Activated B cell treated with CpG ODN at 0.5 μM for 24 hours (primary cell): ENCODE results near the gene PRLH. TPM values are rescaled to one million over a fixed set of nuclear protein-coding genes. Genes with fewer than 3 reads are reported as not detected.

Experiments used
- ATAC-seq: fragments of 200-7000 bp; cut with Tn5 transposase; one replicate; pipeline ENCODE4 v1.10.0; 2021; ENCODE audit warnings: low read depth, mild to moderate bottlenecking, moderate library complexity
- CTCF ChIA-PET: fragments of 350-600 bp; sonication (Branson Sonifier 250); formaldehyde crosslinking; loops from one replicate; lab custom pipeline; 2021; ENCODE audit warnings: antibody characterized with exemption; lab: Charles Lee
- POLR2A ChIA-PET: fragments of 350-600 bp; sonication (Branson Sonifier 250); formaldehyde crosslinking; loops from one replicate; lab custom pipeline; 2021; ENCODE audit warnings: antibody characterized with exemption; lab: Charles Lee
- DNase-seq: peaks from one replicate; pipeline ENCODE4 v3.0.0; 2022
- H3K27ac Mint-ChIP-seq: one replicate; pipeline ENCODE4 v1.8.0; 2020; ENCODE audit warnings: mixed read lengths
- H3K27me3 Mint-ChIP-seq: one replicate; pipeline ENCODE4 v1.8.0; 2021; ENCODE audit warnings: mixed read lengths
- H3K36me3 Mint-ChIP-seq: one replicate; pipeline ENCODE4 v1.8.0; 2021; ENCODE audit warnings: low read depth, mixed read lengths
- H3K4me1 Mint-ChIP-seq: one replicate; pipeline ENCODE4 v1.8.0; 2021; ENCODE audit warnings: mixed read lengths
- H3K4me3 Mint-ChIP-seq: one replicate; pipeline ENCODE4 v1.8.0; 2020; ENCODE audit warnings: mild to moderate bottlenecking, mixed read lengths
- H3K9me3 Mint-ChIP-seq: one replicate; pipeline ENCODE4 v1.8.0; 2020; ENCODE audit warnings: mixed read lengths
- intact Hi-C: fragments of 100-400 bp; cut with micrococcal nuclease; formaldehyde crosslinking; loops from one replicate; pipeline ENCODE4 v1.15.1; 2024
- total RNA-seq: library from RNA; stranded (reverse); gene quantifications from 2 replicates; pipeline ENCODE4 v1.2.3, GENCODE V29; 2022
- TF ChIP-seq, protein P1 (sequence below): fragments of 200-600 bp; IDR thresholded peaks from one replicate; pipeline ENCODE4 v1.8.0; 2022; ENCODE audit warnings: antibody characterized with exemption, mild to moderate bottlenecking

PRLH gene
- total RNA-seq, 1 donor from 2014 or later: not detected

DNA sequence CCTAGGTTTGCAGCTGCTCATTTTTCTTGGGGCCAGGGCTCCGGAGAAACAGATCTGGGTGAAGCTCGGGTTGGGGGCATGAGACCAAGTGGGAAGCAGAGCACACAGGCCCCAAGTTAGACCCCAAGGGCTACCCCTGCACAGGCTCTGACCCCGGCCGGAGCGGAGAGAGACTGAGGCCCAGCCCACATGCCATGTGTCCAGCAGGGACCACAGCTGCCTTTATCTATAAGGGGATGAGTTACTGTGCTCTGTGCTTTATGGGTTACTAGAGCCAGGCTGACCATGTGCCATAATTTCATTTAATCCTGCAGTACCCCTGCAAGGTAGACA, 30.3 kb upstream of the PRLH start:
- POLR2A ChIA-PET: no interaction called here
- intact Hi-C loops: no loop called here
- no peak for DNase-seq
- TF ChIP-seq, protein P1, sequence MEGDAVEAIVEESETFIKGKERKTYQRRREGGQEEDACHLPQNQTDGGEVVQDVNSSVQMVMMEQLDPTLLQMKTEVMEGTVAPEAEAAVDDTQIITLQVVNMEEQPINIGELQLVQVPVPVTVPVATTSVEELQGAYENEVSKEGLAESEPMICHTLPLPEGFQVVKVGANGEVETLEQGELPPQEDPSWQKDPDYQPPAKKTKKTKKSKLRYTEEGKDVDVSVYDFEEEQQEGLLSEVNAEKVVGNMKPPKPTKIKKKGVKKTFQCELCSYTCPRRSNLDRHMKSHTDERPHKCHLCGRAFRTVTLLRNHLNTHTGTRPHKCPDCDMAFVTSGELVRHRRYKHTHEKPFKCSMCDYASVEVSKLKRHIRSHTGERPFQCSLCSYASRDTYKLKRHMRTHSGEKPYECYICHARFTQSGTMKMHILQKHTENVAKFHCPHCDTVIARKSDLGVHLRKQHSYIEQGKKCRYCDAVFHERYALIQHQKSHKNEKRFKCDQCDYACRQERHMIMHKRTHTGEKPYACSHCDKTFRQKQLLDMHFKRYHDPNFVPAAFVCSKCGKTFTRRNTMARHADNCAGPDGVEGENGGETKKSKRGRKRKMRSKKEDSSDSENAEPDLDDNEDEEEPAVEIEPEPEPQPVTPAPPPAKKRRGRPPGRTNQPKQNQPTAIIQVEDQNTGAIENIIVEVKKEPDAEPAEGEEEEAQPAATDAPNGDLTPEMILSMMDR: no peak
- Mint-ChIP-seq H3K27me3 (peaks cover 10% of the 10 kb centered on the region), H3K4me1 (no peaks in the 10 kb centered on the region), H3K4me3 (no peak overlapping the region), H3K9me3 (no peaks in the 10 kb centered on the region), H3K27ac (no peak overlapping the region), H3K36me3 (no peaks in the 10 kb centered on the region)
- ATAC-seq: no peak
- CTCF ChIA-PET: interaction anchor here (0.8 kb wide), 1 partner anchor 36 kb away, joined by 3 read pairs; no protein-coding TSS in a partner anchor

DNA sequence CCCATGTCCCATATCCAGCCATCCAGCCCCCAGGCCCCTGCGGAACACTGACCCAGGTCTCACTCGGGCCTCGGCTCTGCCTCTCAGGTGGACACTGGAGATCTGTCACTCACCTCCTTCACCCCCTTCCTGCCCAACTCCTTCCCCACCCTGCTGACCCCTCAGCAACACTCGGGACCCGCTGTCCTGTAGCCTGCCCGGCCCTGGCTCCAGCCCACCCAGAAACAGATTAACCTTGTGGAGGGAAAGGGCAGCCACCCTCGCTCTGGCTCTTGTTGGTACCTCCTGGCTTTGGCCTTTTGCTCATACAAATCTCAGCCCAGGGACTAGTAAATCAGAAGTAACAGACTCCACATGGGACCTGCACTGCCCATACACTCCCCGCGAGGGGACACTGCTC, 29.8 kb upstream of the PRLH start:
- no peak overlapping the region for H3K27ac Mint-ChIP-seq
- DNase-seq: no peak
- POLR2A ChIA-PET: no interaction called here
- ATAC-seq: no peak
- H3K36me3 Mint-ChIP-seq: no peaks in the 10 kb centered on the region
- H3K4me3 Mint-ChIP-seq: no peak overlapping the region
- H3K9me3 Mint-ChIP-seq: no peaks in the 10 kb centered on the region
- intact Hi-C loops: no loop called here
- H3K4me1 Mint-ChIP-seq: no peaks in the 10 kb centered on the region
- peaks cover 12% of the 10 kb centered on the region for H3K27me3 Mint-ChIP-seq
- TF ChIP-seq, protein P1: no peak
- CTCF ChIA-PET: interaction anchor here (0.8 kb wide), 1 partner anchor 35 kb away, joined by 3 read pairs; no protein-coding TSS in a partner anchor

DNA sequence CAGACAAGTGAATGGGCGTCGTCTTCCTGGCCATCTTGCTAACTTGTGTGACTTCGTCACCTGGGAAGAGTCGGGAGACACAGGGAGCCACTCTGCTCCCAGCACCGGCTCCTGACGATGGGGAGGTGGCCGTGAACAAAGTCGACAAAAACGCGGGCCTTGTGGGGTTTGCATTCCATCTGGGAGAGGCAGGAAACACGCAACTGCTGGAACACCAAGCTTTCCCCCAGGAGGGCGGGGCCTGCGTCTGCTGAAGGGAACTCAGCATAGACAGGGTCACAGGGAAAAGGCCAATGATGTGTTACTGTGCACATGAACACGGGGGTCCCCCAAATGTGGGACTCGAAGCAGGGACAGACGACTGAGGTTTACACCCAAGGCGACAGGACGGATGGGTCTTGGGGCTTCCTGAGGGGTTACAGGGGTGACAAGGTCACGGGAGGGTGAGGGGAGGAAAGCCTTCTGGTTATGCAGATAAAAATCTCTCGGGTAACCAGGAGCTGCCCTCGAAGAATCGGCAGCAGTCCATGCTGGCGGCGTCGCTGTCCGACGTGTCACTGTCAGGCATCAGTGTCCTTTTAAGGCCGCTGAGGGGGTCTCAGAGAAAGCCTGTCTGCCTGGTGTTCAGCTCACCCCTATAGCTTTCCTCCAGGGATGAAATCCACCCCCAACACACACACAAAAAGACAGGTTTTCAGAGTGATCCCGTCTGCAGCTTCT, 28.2 kb upstream of the PRLH start:
- DNase-seq (no peak), ATAC-seq (no peak)
- no peak overlapping the region for H3K4me3 Mint-ChIP-seq
- peaks cover 13% of the 10 kb centered on the region for H3K27me3 Mint-ChIP-seq
- no peaks in the 10 kb centered on the region for H3K4me1 Mint-ChIP-seq
- no peaks in the 10 kb centered on the region for H3K9me3 Mint-ChIP-seq
- CTCF ChIA-PET: no interaction called here
- intact Hi-C loops: no loop called here
- POLR2A ChIA-PET: no interaction called here
- TF ChIP-seq, protein P1: no peak
- no peaks in the 10 kb centered on the region for H3K36me3 Mint-ChIP-seq
- no peak overlapping the region for H3K27ac Mint-ChIP-seq

DNA sequence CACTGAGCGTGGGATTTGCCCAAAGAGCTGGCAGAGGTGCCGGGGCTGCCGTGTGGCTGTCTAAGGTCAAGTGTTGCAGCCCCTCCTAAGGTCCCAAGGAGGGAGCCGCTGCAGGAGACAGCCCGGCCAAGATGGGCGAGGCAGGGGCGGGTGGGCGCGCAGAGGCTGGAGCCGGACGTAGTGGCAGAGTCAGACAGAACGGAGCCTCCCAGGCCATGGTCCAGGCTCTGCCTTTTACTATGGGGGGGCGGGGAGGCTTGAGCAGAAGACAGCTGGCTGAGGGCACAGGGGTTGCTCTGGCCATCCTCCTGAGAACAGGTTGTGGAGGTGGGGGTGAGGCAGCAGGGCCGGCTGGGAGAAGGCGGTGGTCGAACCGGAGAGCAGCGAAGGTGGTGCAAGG, 27.5 kb upstream of the PRLH start:
- H3K27ac Mint-ChIP-seq: no peak overlapping the region
- intact Hi-C loops: no loop called here
- H3K4me3 Mint-ChIP-seq: no peak overlapping the region
- no peaks in the 10 kb centered on the region for H3K4me1 Mint-ChIP-seq
- CTCF ChIA-PET: no interaction called here
- no peaks in the 10 kb centered on the region for H3K36me3 Mint-ChIP-seq
- POLR2A ChIA-PET: no interaction called here
- H3K9me3 Mint-ChIP-seq: no peaks in the 10 kb centered on the region
- ATAC-seq: no peak
- no peak for DNase-seq
- TF ChIP-seq, protein P1: no peak
- H3K27me3 Mint-ChIP-seq: peaks cover 13% of the 10 kb centered on the region

DNA sequence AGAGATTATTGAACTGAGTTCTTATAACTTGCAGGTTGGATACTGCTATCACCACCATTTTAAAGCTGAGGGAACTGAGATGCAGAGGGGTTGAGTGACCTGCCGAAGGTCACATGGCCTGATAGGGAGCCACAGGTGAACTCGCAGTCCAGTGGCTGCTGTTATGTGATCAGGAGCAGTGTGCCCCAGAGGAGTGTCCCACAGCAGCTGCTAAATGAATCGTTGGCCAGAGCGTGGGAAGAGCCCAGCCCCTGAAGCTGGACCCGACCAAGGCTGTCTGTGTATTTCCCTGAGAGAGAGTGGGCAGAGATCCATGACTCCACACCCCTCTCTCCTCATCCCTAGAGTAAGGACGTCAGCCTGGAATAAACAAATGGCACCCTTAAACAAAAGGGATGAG, 26.7 kb upstream of the PRLH start:
- CTCF ChIA-PET: no interaction called here
- no peak for DNase-seq
- no peaks in the 10 kb centered on the region for H3K9me3 Mint-ChIP-seq
- H3K27ac Mint-ChIP-seq: no peak overlapping the region
- H3K36me3 Mint-ChIP-seq: no peaks in the 10 kb centered on the region
- POLR2A ChIA-PET: no interaction called here
- H3K27me3 Mint-ChIP-seq: peaks cover 13% of the 10 kb centered on the region
- intact Hi-C loops: no loop called here
- no peak overlapping the region for H3K4me3 Mint-ChIP-seq
- TF ChIP-seq, protein P1: no peak
- ATAC-seq: no peak
- H3K4me1 Mint-ChIP-seq: no peaks in the 10 kb centered on the region
